Stimulated activated effector memory CD8-positive, alpha-beta T cell treated with anti-CD3 and anti-CD28 coated beads, Interleukin-12 subunit alpha, Interleukin-12 subunit beta, amount 100 ng/mL, for 72 hours (primary cell): ENCODE results near the gene ZNF552.
"Not testable (repeated sequence)": the region's sequence is repeated elsewhere in the genome, so short reads cannot be mapped to it uniquely, and the experiment has no call there.

Experiments
- ATAC-seq: fragments of 150-1000 bp; cut with Tn5 transposase; 2 replicates; pipeline ENCODE4 v1.10.0; 2021
- DNase-seq, 2 donors: peaks; one replicate each; pipeline ENCODE4 v3.0.0; 2021 to 2022; ENCODE audit warnings: low spot score in 2 of 2
- H3K27ac Mint-ChIP-seq: one replicate; pipeline ENCODE4 v1.8.0; 2022; ENCODE audit warnings: mild to moderate bottlenecking, mixed read lengths
- H3K36me3 Mint-ChIP-seq: one replicate; pipeline ENCODE4 v1.8.0; 2022; ENCODE audit warnings: mild to moderate bottlenecking, mixed read lengths
- H3K4me1 Mint-ChIP-seq: one replicate; pipeline ENCODE4 v1.8.0; 2022; ENCODE audit warnings: mixed read lengths
- H3K4me3 Mint-ChIP-seq: one replicate; pipeline ENCODE4 v1.8.0; 2022; ENCODE audit warnings: mild to moderate bottlenecking, mixed read lengths
- H3K9me3 Mint-ChIP-seq: one replicate; pipeline ENCODE4 v1.8.0; 2022; ENCODE audit warnings: mixed read lengths

ZNF552 gene

DNA sequence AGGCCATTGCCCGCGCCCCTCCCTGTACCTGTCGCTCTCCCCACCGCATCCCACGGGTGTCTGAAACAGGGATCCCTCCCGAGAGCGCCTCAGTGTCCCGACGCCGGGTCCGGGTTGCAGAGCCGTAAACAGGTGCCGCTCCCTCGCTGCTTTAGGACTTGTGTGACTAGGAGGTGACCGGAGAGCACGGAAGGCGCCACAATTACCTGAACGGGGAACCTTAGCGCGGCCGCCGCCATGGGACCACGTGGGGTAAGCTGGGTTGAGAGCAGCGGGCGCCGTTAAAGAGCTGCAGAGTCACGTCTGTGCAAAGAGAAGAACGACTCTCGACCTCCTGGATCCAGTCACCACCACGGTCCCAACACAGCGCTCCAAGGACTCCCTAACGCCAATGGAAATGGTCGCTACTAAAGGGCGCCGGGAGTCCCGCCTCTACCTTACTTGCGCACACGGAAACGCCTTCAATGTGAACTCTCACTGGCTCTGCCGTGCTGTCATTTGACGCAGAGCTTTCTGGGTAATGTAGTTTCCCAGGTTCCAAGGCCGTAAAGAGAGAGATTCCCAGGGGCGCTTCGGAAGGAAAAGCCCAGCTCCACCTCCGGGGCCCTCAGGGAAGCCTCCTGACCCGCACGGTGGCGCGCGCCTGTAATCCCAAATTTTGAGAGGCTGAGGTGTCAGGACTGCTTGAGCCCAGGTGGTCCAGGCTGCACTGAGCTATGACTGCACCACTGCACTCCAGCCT lies at the start of gene ZNF552:
Gene ZNF552, minus strand, starts transcription at position 409 of the 742 bp plus-strand sequence. Its CDS starts 170 bp downstream, at position 239.
- H3K4me3 Mint-ChIP-seq, result peak within 1 kb of the TSS; percentile 97
- H3K27ac Mint-ChIP-seq, result peak within 1 kb of the TSS; percentile 94
- peaks cover 48% of the 10 kb centered on the region for H3K36me3 Mint-ChIP-seq
- H3K9me3 Mint-ChIP-seq, result no peaks in the 10 kb centered on the region
- DNase-seq (peak; percentile 41 to 81), ATAC-seq (peak; percentile 84)
- H3K4me1 Mint-ChIP-seq, result peaks cover 44% of the 10 kb centered on the region

DNA sequence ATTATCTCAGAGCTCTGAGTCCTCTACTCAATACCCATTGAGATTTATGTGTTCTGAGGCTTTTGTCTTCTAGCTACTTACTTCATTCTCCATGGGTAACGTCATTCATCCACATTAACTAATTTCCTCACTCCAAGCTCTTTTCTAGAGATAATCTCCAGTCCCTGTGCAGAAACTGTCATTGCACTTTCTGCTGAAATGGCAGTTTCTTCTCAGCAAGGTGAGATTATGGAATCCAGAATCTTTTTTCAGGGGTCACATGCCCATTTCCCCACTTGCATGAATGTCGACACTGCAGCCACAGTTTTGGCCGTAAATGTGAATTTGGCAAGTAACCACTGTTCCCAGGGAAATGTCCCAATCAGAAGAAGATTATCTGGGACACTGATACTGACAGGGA lies 47.6 kb upstream of the ZNF552 start:
- H3K36me3 Mint-ChIP-seq, result peaks cover 98% of the 10 kb centered on the region
- not testable (repeated sequence) for ATAC-seq, H3K4me3 Mint-ChIP-seq, H3K4me1 Mint-ChIP-seq, DNase-seq, H3K9me3 Mint-ChIP-seq, H3K27ac Mint-ChIP-seq

DNA sequence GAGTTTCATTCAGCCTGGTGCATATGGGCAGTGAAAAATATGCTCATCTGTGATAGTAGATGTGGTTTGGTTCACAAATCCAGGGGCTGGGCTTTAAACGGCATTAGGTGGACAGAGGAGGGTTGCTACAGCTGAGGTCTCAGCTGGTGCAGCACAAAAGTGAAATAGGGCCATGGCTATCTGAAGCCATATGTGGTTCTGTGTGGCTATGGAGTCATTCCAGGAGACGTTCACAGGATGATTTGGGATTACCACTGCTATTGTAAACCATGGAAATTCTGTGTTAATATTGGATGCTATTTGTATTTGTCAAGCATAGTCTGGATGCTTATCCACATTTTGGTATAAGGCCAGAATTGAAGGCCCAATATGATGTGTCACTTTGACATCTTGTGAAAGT lies 39.4 kb upstream of the ZNF552 start:
- H3K36me3 Mint-ChIP-seq, result peaks cover 91% of the 10 kb centered on the region
- not testable (repeated sequence) for DNase-seq, H3K27ac Mint-ChIP-seq, H3K4me3 Mint-ChIP-seq, ATAC-seq, H3K9me3 Mint-ChIP-seq
- peaks cover 21% of the 10 kb centered on the region for H3K4me1 Mint-ChIP-seq

- H3K9me3 Mint-ChIP-seq, result not testable (repeated sequence)
- peaks cover 21% of the 10 kb centered on the region for H3K4me1 Mint-ChIP-seq
These were observed 37.3 kb upstream of the ZNF552 start for GRCh38 chr19:57851812-57852603.

GRCh38 chr19:57850553-57851017 lies 35.9 kb upstream of the ZNF552 start:
- Mint-ChIP-seq H3K4me3 (peak overlapping the region; percentile 93), H3K9me3 (no peaks in the 10 kb centered on the region), H3K36me3 (peaks cover 77% of the 10 kb centered on the region), H3K27ac (peak overlapping the region; percentile 96), H3K4me1 (peaks cover 21% of the 10 kb centered on the region)
- DNase-seq (no peak), ATAC-seq (no peak)

More at GRCh38 chr19:57851812-57852603, 37.3 kb upstream of the ZNF552 start:
- DNase-seq, ATAC-seq, H3K4me3 Mint-ChIP-seq, H3K27ac Mint-ChIP-seq: not testable (repeated sequence)
- H3K36me3 Mint-ChIP-seq, result peaks cover 79% of the 10 kb centered on the region

GRCh38 chr19:57849666-57850473 lies 35.2 kb upstream of the ZNF552 start, which contains the start of gene ZNF587:
ZNF587 (plus strand) TSS chr19:57849859; CDS start chr19:57850039, 180 bp downstream.
- DNase-seq (peak; percentile 36 to 84), ATAC-seq (peak; percentile 100)
- not testable (repeated sequence) for H3K9me3 Mint-ChIP-seq
- peaks cover 77% of the 10 kb centered on the region for H3K36me3 Mint-ChIP-seq
- H3K4me1 Mint-ChIP-seq, result peaks cover 21% of the 10 kb centered on the region
- peak within 1 kb of the TSS; percentile 96 for H3K27ac Mint-ChIP-seq
- H3K4me3 Mint-ChIP-seq, result peak within 1 kb of the TSS; percentile 93

- Mint-ChIP-seq H3K4me1 (peaks cover 21% of the 10 kb centered on the region), H3K4me3 (peak overlapping the region; percentile 93), H3K36me3 (peaks cover 76% of the 10 kb centered on the region), H3K27ac (peak overlapping the region; percentile 96)
- ATAC-seq, result peak; percentile 38
- DNase-seq, H3K9me3 Mint-ChIP-seq: not testable (repeated sequence)
These were observed 34.5 kb upstream of the ZNF552 start for GRCh38 chr19:57849162-57849665.

DNA sequence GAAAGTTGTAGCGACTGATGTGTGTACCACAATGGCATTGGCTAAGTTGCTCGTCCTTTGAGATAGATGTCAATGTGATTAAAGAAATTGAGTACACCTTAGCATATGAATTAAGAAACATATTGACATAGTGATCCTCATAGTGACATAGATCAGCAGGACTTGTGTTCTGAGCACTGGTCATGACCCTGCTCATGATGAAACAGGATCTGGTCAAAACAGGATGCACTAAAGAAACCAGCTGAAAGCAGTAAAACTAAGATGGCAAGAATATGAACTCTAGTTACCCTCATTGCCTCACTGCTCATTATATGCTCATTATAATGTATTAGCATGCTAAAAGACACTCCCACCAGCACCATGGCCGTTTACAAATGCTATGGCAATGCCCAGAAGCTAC lies 32.5 kb upstream of the ZNF552 start:
- not testable (repeated sequence) for H3K27ac Mint-ChIP-seq, ATAC-seq, H3K9me3 Mint-ChIP-seq, DNase-seq, H3K4me3 Mint-ChIP-seq
- Mint-ChIP-seq H3K4me1 (peaks cover 21% of the 10 kb centered on the region), H3K36me3 (peaks cover 72% of the 10 kb centered on the region)

DNA sequence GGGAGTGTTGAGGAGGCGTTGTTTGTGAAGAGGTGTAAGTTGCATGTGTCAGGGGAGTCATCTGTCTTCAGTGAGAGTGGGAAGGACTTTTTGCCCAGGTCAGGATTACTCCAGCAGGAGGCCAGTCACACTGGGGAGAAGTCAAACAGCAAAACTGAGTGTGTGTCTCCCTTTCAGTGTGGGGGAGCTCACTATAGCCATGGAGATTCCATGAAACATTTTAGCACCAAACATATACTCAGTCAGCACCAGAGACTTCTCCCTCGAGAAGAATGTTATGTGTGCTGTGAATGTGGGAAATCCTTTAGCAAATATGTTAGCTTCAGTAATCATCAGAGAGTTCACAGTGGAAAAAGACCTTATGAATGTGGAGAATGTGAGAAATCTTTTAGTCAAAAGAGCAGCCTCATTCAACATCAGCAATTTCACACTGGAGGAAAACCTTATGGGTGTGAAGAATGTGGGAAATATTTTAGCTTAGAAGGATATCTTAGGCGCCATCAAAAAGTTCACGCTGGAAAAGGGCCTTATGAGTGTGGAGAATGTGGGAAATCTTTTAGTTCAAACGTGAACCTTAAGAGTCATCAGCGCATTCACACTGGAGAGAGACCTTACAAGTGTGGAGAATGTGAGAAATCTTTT lies 26.5 kb upstream of the ZNF552 start:
- Mint-ChIP-seq H3K9me3 (no peaks in the 10 kb centered on the region), H3K4me3 (no peak overlapping the region), H3K36me3 (peaks cover 73% of the 10 kb centered on the region), H3K4me1 (peaks cover 7% of the 10 kb centered on the region), H3K27ac (no peak overlapping the region)
- ATAC-seq (no peak), DNase-seq (no peak)

DNA sequence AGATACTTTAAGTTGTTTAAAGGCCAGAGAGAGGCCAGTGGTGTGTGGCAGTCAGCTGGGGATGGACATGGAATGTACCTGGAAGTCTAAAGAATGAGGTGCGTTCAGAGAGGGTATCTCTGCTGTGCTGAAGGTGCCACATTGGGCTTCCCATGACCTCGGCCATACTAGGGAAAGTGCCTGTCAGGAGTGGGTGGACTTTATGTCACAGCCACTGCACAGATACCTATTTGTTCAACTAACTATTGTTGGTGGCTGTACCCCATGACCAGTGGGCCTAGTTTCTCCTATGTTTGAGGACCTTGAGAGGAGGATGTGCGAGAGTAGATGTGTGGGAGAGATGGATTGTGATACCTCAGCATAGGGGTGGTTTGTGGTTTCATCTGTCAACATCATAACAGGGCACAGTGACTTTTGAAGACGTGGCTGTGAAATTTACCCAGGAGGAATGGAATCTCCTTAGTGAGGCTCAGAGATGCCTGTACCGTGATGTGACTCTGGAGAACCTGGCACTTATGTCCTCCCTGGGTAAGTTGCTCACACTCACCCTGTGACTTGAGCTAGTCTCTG lies 24.0 kb upstream of the ZNF552 start:
- Mint-ChIP-seq H3K36me3 (peaks cover 55% of the 10 kb centered on the region), H3K27ac (peak overlapping the region; percentile 46)
- ATAC-seq, result peak; percentile 69
- H3K4me1 Mint-ChIP-seq, H3K4me3 Mint-ChIP-seq, H3K9me3 Mint-ChIP-seq, DNase-seq: not testable (repeated sequence)

GRCh38 chr19:57836991-57837390 lies 22.3 kb upstream of the ZNF552 start:
- not testable (repeated sequence) for H3K27ac Mint-ChIP-seq, DNase-seq, H3K9me3 Mint-ChIP-seq, H3K4me3 Mint-ChIP-seq, ATAC-seq
- peaks cover 13% of the 10 kb centered on the region for H3K4me1 Mint-ChIP-seq
- peaks cover 42% of the 10 kb centered on the region for H3K36me3 Mint-ChIP-seq

DNA sequence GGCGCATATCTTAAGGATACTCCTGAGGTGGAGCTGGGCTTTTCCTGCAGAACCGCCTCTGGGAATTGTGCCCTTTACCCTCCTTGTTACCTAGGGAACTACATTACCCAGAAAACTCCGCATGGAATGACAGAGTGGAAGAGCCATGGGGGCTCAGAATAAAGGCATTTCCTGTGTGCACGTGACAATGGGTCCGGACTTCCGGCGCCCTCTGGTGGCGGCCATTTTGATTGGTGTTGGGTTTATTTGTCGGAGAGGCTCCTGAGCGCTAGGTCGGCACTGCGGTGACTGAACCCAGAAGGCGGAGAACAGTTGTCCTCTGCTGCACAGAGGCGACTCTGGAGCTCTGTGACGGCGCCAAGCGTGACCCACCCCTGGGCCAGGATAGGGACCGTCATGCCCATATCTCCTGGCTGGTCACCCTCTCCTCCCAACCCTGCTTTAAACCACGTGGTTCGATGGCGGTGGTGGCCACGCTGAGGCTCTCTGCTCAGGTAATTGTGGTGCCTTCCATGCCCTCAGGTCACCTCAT lies 15.4 kb upstream of the ZNF552 start, which contains the start of gene ZNF587B:
Gene ZNF587B, plus strand, starts transcription at position 229 of the 532 bp plus-strand sequence. Its CDS starts 230 bp downstream, at position 459.
- Mint-ChIP-seq H3K27ac (peak within 1 kb of the TSS; percentile 34), H3K9me3 (no peaks in the 10 kb centered on the region), H3K36me3 (peaks cover 59% of the 10 kb centered on the region), H3K4me1 (peaks cover 24% of the 10 kb centered on the region), H3K4me3 (no peak within 1 kb of the TSS)
- no peak for ATAC-seq
- peak in 1 of 2 donors; percentile 53 for DNase-seq

DNA sequence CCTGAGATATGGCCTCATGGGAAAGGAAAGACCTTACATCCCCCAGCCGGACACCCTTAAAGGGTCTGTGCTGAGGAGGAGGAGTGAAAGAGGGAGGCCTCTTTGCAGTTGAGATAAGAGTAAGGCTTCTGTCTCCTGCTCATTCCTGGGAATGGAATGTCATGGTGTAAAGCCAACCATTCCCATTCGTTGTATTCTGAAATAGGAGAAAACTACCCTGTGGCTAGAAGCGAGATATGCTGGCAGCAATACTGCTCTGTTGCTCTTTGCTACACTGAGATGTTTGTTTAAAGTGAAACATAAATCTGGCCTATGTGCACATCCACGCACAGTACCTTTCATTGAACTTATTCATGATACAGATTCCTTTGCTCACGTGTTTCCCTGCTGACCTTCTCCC lies 14.6 kb upstream of the ZNF552 start:
- Mint-ChIP-seq H3K4me3 (no peak overlapping the region), H3K27ac (no peak overlapping the region), H3K9me3 (no peaks in the 10 kb centered on the region), H3K4me1 (peaks cover 28% of the 10 kb centered on the region), H3K36me3 (peaks cover 65% of the 10 kb centered on the region)
- DNase-seq (no peak), ATAC-seq (no peak)

GRCh38 chr19:57825511-57825910 lies 10.8 kb upstream of the ZNF552 start:
- peaks cover 73% of the 10 kb centered on the region for H3K36me3 Mint-ChIP-seq
- ATAC-seq (no peak), DNase-seq (no peak)
- H3K4me1 Mint-ChIP-seq, result peaks cover 49% of the 10 kb centered on the region
- no peak overlapping the region for H3K4me3 Mint-ChIP-seq
- no peaks in the 10 kb centered on the region for H3K9me3 Mint-ChIP-seq
- H3K27ac Mint-ChIP-seq, result no peak overlapping the region
